Kidney epithelial cell (primary cell): ENCODE measurements around the gene KISS1R. TPM values are rescaled to one million over a fixed set of nuclear protein-coding genes. Genes with fewer than 3 reads are reported as not detected.

Experiments
- DNase-seq: peaks from one replicate; pipeline ENCODE4 v3.0.0-alpha.2; 2010; ENCODE audit warnings: low read depth
- H3K27me3 ChIP-seq: 2 replicates; pipeline ENCODE4 v1.6.0; 2011; ENCODE audit warnings: low read length; ENCODE audit not compliant: control insufficient read depth, insufficient read depth
- H3K36me3 ChIP-seq: 2 replicates; pipeline ENCODE4 v1.5.1; 2011; ENCODE audit warnings: low read length; ENCODE audit not compliant: control insufficient read depth, insufficient read depth
- H3K4me3 ChIP-seq: 2 replicates; pipeline ENCODE4 v1.5.1; 2011; ENCODE audit warnings: low read depth, mild to moderate bottlenecking, control low read depth, low read length
- total RNA-seq: library from RNA; depleted of rRNA; stranded (reverse); fragments of >200 nt; gene quantifications from 2 replicates; pipeline ENCODE4 v1.2.3, GENCODE V29; 2015
- TF ChIP-seq, protein P1 (sequence below): IDR thresholded peaks from 2 replicates; pipeline ENCODE4 v1.5.1; 2011; ENCODE audit warnings: mild to moderate bottlenecking, moderate library complexity, low read length, control low read depth, inconsistent platforms; ENCODE audit not compliant: insufficient read depth, poor library complexity, severe bottlenecking

Gene KISS1R
- total RNA-seq, 1 donor from 2014 or later, result 0.75 TPM

- Histone ChIP-seq H3K27me3 (no peaks in the 10 kb centered on the region), H3K4me3 (no peak overlapping the region), H3K36me3 (peaks cover 3% of the 10 kb centered on the region)
- TF ChIP-seq, protein P1, sequence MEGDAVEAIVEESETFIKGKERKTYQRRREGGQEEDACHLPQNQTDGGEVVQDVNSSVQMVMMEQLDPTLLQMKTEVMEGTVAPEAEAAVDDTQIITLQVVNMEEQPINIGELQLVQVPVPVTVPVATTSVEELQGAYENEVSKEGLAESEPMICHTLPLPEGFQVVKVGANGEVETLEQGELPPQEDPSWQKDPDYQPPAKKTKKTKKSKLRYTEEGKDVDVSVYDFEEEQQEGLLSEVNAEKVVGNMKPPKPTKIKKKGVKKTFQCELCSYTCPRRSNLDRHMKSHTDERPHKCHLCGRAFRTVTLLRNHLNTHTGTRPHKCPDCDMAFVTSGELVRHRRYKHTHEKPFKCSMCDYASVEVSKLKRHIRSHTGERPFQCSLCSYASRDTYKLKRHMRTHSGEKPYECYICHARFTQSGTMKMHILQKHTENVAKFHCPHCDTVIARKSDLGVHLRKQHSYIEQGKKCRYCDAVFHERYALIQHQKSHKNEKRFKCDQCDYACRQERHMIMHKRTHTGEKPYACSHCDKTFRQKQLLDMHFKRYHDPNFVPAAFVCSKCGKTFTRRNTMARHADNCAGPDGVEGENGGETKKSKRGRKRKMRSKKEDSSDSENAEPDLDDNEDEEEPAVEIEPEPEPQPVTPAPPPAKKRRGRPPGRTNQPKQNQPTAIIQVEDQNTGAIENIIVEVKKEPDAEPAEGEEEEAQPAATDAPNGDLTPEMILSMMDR, result no peak
- no peak for DNase-seq
Measured at GRCh38 chr19:966485-967088, 49.5 kb downstream of the KISS1R start.

Other genes starting within 250 kb of the KISS1R start
- gene FSTL3, start 240.9 kb upstream of the KISS1R start, total RNA-seq, result 378 and 504 TPM in 2 replicates
- not detected in 2 replicates for gene PRSS57, start 221.9 kb upstream of the KISS1R start, total RNA-seq
- 42.8 and 49.8 TPM in 2 replicates for gene PALM, start 208.4 kb upstream of the KISS1R start, total RNA-seq
- 45.6 and 52.4 TPM in 2 replicates for gene MISP, start 166.2 kb upstream of the KISS1R start, total RNA-seq
- gene PTBP1, start 119.9 kb upstream of the KISS1R start, total RNA-seq, result 268 and 349 TPM in 2 replicates
- 2.9 and 4.1 TPM in 2 replicates for gene PLPPR3, start 95.4 kb upstream of the KISS1R start, total RNA-seq
- not detected in 2 replicates for gene AZU1, start 89.5 kb upstream of the KISS1R start, total RNA-seq
- not detected in 2 replicates for gene PRTN3, start 76.3 kb upstream of the KISS1R start, total RNA-seq
- gene ELANE, start 65.0 kb upstream of the KISS1R start, total RNA-seq, result 0.67 TPM in 1 of 2 replicates, not detected in the other
- 1.3 TPM in 2 replicates for gene CFD, start 57.7 kb upstream of the KISS1R start, total RNA-seq
- gene MED16, start 24.1 kb upstream of the KISS1R start, total RNA-seq, result 40.1 and 41.4 TPM in 2 replicates
- gene RNU6-9, start 23.8 kb upstream of the KISS1R start, total RNA-seq, result not detected in 2 replicates
- 61.5 and 75.0 TPM in 2 replicates for gene R3HDM4, start 4.1 kb upstream of the KISS1R start, total RNA-seq
- gene ARID3A, start 8.7 kb downstream of the KISS1R start, total RNA-seq, result 24.8 and 27.4 TPM in 2 replicates
- gene WDR18, start 67.0 kb downstream of the KISS1R start, total RNA-seq, result 54.6 and 65.0 TPM in 2 replicates
- gene GRIN3B, start 83.1 kb downstream of the KISS1R start, total RNA-seq, result 0.08 and 1.6 TPM in 2 replicates
- gene TMEM259, start 103.8 kb downstream of the KISS1R start, total RNA-seq, result 204 and 221 TPM in 2 replicates
- gene RNU6-2, start 104.2 kb downstream of the KISS1R start, total RNA-seq, result not detected in 2 replicates
- 285 and 314 TPM in 2 replicates for gene CNN2, start 109.3 kb downstream of the KISS1R start, total RNA-seq
- gene ABCA7, start 122.8 kb downstream of the KISS1R start, total RNA-seq, result 16.4 and 17.0 TPM in 2 replicates
- 1.4 and 4.2 TPM in 2 replicates for gene ARHGAP45, start 149.8 kb downstream of the KISS1R start, total RNA-seq
- gene POLR2E, start 178.0 kb downstream of the KISS1R start, total RNA-seq, result 204 and 267 TPM in 2 replicates
- gene GPX4, start 186.7 kb downstream of the KISS1R start, total RNA-seq, result 538 and 611 TPM in 2 replicates